Measurements from ENCODE around the gene EPHA3. TPM values are rescaled to one million over a fixed set of nuclear protein-coding genes. Genes with fewer than 3 reads are reported as not detected.

EPHA3 gene
- total and polyA plus RNA-seq, 4 donors, result 0.44 to 2.7 (median 1.2) TPM

- no peak for DNase-seq (ENCODE audit: low spot score)
- no peaks in the 10 kb centered on the region for H3K27me3 ChIP-seq (ENCODE audit: control insufficient read depth in 4 of 4, insufficient read depth in 4 of 4, low read length in 3 of 4)
- H3K36me3 ChIP-seq (ENCODE audit: control insufficient read depth in 4 of 4, insufficient read depth in 3 of 4, low read depth in 1 of 4, low read length in 3 of 4), result no peaks in the 10 kb centered on the region
- no peak overlapping the region for H3K9ac ChIP-seq (ENCODE audit: low read depth in 1 of 2, low read length in 2 of 2)
- H3K27ac ChIP-seq (ENCODE audit: low read depth in 1 of 2, low read length in 2 of 2), result no peak overlapping the region
- peaks cover 0 to 2% (median 1%) of the 10 kb centered on the region in 4 donors for H3K9me3 ChIP-seq (ENCODE audit: control insufficient read depth in 4 of 4, low read length in 3 of 4)
- TF ChIP-seq HNF4A (conservative IDR thresholded peaks at IDR 0.05) (no peak), FOXA1 (IDR thresholded peaks at IDR 0.05) (no peak), FOXA2 (IDR thresholded peaks at IDR 0.05) (no peak), ATF3 (IDR thresholded peaks at IDR 0.05) (no peak), YY1 (IDR thresholded peaks at IDR 0.05) (no peak), JUND (IDR thresholded peaks at IDR 0.05) (no peak), HNF4G (IDR thresholded peaks at IDR 0.05) (no peak), NR2F2 (IDR thresholded peaks at IDR 0.05) (no peak), CTCF (IDR thresholded peaks at IDR 0.05; ENCODE audit: low read depth, low read length, missing input control) (no peak), SP1 (IDR thresholded peaks at IDR 0.05) (no peak)
- no peak overlapping the region for H3K4me3 ChIP-seq (ENCODE audit: low read depth in 1 of 3, low read length in 3 of 3)
- H3K4me1 ChIP-seq (ENCODE audit: control insufficient read depth in 4 of 4, insufficient read depth in 4 of 4, low read length in 3 of 4), result no peaks in the 10 kb centered on the region
- WGBS, result 59% methylated on average over 3 of the region's 3 CpGs
These were observed 259.7 kb downstream of the EPHA3 start for GRCh38 chr3:89367166-89367565.

GRCh38 chr3:89368846-89369245, 261.4 kb downstream of the EPHA3 start:
- Histone ChIP-seq H3K27me3 (ENCODE audit: control insufficient read depth in 4 of 4, insufficient read depth in 4 of 4, low read length in 3 of 4) (no peaks in the 10 kb centered on the region), H3K9me3 (ENCODE audit: control insufficient read depth in 4 of 4, low read length in 3 of 4) (peaks cover 0 to 2% (median 1%) of the 10 kb centered on the region in 4 donors), H3K36me3 (ENCODE audit: control insufficient read depth in 4 of 4, insufficient read depth in 3 of 4, low read depth in 1 of 4, low read length in 3 of 4) (no peaks in the 10 kb centered on the region), H3K4me1 (ENCODE audit: control insufficient read depth in 4 of 4, insufficient read depth in 4 of 4, low read length in 3 of 4) (no peaks in the 10 kb centered on the region), H3K4me3 (ENCODE audit: low read depth in 1 of 3, low read length in 3 of 3) (no peak overlapping the region), H3K27ac (ENCODE audit: low read depth in 1 of 2, low read length in 2 of 2) (no peak overlapping the region), H3K9ac (ENCODE audit: low read depth in 1 of 2, low read length in 2 of 2) (no peak overlapping the region)
- WGBS, result 81% methylated on average over 3 of the region's 3 CpGs
- DNase-seq (ENCODE audit: low spot score), result no peak
- no peak for TF ChIP-seq FOXA2 (IDR thresholded peaks at IDR 0.05)
- no peak for TF ChIP-seq CTCF (IDR thresholded peaks at IDR 0.05; ENCODE audit: low read depth, low read length, missing input control)
- no peak for TF ChIP-seq EGR1 (IDR thresholded peaks at IDR 0.05; ENCODE audit: low read depth in 2 of 2)
- TF ChIP-seq NR2F2 (IDR thresholded peaks at IDR 0.05), result no peak
- TF ChIP-seq HNF4G (IDR thresholded peaks at IDR 0.05), result no peak
- TF ChIP-seq GABPA (IDR thresholded peaks at IDR 0.05 in 1 of 2, conservative IDR thresholded peaks at IDR 0.05 in 1 of 2), result no peak
- no peak for TF ChIP-seq YY1 (IDR thresholded peaks at IDR 0.05)
- TF ChIP-seq REST (IDR thresholded peaks at IDR 0.05), result no peak
- no peak for TF ChIP-seq JUND (IDR thresholded peaks at IDR 0.05)
- TF ChIP-seq MAX (IDR thresholded peaks at IDR 0.05), result no peak
- no peak for TF ChIP-seq RXRA (IDR thresholded peaks at IDR 0.05)
- TF ChIP-seq FOXA1 (IDR thresholded peaks at IDR 0.05), result no peak
- no peak for TF ChIP-seq SP1 (IDR thresholded peaks at IDR 0.05)
- no peak for TF ChIP-seq HNF4A (conservative IDR thresholded peaks at IDR 0.05)
- TF ChIP-seq ATF3 (IDR thresholded peaks at IDR 0.05), result no peak
- TF ChIP-seq TAF1 (conservative IDR thresholded peaks at IDR 0.05), result no peak
- TF ChIP-seq ZBTB33 (IDR thresholded peaks at IDR 0.05), result no peak
- no peak for TF ChIP-seq RAD21 (IDR thresholded peaks at IDR 0.05)

Data from liver (tissue), 9 donors.